Hippocampal formation (tissue), 2 donors: ENCODE results near the gene ZNF597.

ENCODE experiments used
- DNase-seq, 2 donors: peaks; one replicate each; lab custom pipeline; 2025; lab: John Stamatoyannopoulos, UW

Gene ZNF597

DNA sequence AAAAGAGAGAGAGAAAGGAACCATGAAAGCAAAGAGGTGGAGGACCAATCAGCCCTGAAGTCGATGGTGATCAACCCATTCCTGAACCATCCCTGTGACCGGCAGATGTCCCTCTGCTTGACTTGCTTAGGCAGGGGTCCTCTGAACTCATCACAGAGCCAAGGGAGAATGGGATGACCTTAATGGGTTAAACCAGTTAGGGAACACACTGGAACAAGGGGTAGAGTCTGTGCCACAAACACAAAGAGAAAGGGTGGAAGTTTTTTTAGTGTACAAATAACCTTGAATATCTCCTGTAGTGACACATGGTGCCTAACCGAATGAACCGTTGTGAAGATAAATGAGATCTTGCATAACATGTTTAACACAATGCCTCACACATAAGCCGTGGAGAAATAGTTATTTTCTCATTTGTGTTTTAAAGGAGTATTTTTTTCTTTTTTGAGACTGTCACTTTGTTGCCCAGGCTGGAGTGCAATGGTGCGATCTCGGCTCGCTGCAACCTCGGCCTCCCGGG is 11.4 kb upstream of the ZNF597 start:
- DNase-seq = no peak

DNA sequence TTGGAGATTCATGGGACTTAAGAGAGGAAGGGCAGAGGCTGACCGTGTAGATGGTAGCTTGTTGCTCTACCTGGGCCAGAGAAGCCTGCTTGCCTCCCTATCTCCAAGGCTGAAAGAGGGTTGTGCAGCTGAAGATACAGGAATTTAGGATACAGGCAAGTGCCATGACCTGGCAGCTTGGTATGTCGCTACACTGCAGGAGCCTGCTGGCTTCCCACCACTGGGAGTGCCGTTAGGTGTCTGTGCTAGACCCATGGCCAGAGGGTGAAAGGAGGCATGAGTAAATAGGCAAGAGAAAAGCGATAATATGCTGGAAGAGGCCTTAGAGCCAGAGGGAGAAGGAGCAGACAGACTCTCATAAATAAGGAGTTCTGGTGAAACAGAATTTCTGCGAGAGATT is 10.8 kb upstream of the ZNF597 start:
- DNase-seq = no peak

DNA sequence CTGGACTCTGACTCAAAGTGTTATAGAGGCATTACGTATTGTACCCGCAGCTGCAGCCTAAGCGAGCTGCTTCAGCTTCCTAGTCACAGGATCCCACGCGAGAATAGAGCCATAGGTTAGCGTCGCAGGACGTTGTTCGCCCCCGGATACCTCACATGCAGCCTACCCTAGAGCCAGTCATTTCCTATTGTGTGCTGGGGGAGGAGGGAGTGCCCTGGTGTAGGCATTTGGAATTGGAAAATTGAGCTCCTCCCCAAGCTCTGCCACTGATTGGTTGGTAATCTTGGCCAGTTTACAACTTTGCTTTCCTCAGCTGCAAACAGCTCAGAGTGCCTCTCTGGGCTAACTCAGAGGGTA is 706 bp upstream of the ZNF597 start:
- DNase-seq = no peak

DNA sequence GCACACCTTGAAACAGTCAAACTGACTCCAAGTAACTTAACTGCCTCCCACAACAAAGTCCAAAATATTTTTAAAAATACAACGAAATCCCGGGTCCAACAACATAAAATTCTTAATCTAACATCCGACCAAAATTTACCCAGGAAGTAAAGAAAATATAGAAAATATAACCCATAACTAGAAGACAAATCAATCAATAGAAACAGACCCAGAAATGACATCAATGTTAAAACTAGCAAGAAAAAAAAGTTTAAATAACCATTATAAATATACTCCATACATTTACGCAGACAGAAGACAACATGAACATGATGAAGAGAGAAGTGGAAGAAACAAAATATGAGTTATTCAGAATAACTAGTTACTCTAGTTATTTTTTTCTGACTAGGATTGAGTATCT is 3.7 kb downstream of the ZNF597 start:
- no peak for DNase-seq

DNA sequence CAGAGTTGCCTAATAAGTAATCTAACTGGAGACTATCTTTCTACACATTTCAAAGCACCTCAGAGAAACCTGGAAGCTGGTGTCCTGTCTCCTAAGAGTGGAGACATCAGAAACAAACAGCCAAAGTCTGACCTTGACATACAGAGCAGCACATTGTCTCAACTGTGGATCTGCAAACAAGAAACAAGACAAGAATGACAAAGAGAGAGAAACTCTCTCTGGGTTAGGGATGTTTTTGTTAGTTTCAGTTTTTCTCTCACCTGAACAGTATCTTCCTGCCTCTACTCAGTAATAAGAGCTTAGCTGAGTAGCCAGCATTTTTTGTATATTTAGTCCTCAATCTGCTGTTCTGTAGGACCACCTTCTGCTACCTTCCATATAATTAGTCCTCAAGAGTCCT is 8.9 kb downstream of the ZNF597 start:
- no peak for DNase-seq

DNA sequence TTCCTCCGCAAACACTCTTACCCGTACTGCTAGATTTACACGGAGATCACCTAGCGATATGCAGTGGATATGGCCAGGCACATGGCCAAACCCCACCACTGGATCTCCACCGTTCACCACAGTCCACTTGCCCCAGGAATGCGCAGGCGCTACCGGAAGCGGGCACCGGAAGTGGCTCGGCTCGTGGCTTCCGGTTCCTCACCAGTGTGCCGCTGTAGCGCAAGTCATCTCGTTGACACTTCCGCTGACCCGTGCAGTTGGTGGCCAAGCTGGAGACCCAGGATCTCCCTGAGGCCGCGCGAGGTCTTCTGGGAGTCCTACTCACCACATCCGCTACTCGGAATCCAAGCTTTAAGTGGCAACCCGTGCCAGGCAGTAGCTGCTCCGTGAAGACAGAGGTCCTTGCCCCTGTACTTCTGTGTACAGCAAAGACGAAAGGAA is 11.5 kb downstream of the ZNF597 start:
- DNase-seq = no peak

DNA sequence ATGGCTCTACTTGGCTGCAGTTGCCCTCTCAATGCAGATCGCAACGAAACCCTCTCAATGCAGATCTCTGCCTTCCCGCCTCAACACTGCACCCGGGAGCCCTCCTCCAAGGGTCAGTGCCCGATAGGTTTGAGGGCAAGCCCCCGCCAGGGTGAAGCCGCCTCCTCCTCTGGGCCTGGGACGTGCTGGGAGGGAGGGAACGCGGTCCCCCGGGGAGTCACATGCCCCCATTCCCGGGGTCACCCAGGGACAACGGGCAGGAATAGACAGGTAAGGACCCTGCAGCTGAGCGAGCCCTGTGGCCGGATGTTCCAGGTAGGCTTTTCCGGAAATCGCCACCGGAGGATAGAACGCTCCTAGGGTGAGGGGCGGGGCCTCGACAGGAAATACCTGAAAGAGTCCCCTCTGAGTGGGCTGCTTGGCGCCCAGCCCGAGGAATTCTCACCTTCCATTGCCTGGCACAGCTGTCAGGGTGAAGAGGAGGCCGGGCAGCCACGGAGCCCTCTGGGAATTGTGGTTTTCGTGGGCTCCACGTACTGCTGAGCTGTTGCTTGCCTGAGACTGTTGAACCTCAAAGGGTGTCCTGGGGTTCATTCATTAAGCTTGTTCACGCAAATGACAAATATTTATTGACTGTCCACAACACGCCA is 29.4 kb downstream of the ZNF597 start:
- no peak for DNase-seq

DNA sequence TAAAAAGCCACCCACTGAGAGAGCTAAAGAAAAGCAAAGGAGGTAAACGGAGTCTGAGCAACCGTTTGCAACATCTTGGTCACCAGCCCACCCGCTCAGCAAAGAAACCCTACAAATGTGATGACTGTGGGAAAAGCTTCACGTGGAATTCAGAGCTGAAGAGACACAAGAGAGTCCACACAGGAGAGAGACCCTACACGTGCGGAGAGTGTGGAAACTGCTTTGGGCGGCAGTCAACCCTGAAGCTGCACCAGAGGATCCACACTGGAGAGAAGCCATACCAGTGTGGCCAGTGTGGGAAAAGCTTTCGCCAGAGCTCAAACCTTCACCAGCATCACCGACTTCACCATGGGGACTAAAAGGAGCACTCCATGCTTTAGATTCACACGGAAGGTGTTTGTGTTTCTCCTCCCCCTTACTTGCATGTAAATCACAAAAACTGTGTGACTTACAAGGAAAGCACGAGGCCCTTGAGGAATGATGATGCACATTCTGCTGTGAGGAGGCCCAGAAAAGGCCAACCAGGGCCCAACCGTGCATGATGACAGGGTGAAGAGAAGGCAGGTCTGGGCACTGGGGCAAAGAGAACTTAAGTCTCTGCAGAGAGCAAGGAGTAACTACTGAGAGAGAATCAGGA is 34.6 kb downstream of the ZNF597 start:
- no peak for DNase-seq

DNA sequence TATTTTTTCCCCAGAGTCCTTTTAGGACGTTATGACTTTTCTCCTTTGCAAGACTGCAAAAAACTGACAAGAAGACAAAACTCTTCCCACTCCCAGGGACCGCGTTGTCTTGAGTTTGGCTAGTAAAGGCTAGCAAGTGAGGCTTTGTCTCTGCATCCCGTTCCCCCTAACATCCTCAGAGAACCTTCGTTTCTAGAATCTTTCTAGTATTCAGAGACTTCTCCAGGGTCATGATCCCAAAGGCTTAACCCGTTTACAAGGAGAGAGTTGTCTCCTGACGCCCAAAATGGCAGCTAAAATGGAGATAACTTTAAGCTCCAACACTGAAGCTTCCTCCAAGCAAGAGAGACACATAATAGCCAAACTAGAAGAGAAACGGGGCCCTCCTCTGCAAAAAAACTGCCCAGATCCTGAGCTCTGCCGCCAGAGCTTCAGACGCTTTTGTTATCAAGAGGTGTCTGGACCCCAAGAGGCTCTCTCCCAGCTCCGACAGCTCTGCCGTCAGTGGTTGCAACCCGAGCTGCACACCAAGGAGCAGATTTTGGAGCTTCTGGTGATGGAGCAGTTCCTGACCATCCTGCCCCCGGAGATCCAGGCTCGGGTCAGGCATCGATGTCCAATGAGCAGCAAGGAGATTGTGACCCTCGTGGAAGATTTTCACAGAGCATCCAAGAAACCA is 41.4 kb downstream of the ZNF597 start:
- DNase-seq = peak in 1 of 2 donors; percentile 0

DNA sequence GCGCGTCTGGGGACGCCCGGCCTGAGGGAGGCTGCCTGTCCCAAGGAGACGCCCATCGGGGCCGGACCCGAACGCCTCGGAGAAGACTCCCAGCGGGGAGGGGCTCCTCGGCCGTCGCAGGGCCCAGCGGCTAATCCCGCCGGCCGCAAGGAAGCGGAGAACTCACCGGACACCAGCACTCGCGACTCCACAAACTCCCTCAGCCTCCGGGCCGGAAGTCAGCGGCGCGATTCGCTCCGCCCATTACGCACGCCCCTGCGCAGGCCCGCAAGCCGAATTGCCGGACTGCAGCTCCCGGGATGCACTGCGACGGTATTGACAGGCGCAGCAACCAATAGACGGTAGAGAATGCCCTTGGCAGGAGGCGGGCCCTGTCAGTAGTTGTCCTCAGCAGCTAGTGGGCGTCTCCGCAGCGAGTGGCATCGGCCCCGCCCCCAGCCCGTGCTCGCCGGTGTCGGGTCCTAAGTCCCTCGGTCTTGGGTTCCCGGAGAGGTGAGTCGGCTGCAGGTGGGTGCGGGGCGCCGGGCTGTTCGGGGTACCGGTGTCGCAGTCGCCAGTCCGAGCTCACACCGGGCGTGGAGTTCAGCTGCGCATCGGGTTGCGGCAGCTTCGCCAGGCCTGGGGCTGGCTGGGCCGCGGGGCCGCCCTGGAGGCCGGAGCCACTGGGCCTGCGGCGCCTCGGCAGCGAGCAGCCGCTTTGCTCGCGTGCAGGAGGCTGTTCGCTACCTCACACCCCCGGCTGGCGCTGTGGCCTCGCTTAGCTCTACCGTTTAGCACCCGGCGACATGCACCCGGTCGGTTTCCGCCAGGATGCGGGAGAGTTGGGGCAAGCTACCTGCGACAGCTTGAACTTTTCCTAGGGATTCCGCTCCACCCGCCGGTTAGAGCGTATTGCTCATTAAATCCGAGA is 42.3 kb downstream of the ZNF597 start, which contains the start of the genes ZNF174 and ZSCAN32:
Gene ZNF174 (plus strand): TSS at position 437 of the 910 bp plus-strand sequence. CDS start 790 bp downstream, outside the sequence.
Gene ZSCAN32 (minus strand): TSS at position 226 of the 910 bp plus-strand sequence. CDS start 3,447 bp downstream, outside the sequence.
- peak; percentile 97 for DNase-seq

DNA sequence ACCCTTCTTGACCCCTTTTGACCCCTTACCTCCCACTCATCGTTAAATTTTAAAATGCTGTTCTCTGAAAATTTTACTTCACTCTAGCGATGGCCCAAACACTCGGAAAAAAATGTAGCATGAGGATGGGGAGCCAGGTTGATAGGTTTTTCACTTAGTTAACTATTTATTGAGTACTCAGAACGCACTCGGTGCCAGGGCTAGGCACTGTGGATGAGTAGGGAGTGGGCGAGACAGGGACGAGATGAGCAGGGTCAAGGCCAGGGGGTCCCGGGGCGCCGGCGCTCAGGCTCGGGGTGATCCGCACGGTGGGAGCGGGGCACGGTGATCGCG is 42.9 kb downstream of the ZNF597 start:
- DNase-seq = no peak

DNA sequence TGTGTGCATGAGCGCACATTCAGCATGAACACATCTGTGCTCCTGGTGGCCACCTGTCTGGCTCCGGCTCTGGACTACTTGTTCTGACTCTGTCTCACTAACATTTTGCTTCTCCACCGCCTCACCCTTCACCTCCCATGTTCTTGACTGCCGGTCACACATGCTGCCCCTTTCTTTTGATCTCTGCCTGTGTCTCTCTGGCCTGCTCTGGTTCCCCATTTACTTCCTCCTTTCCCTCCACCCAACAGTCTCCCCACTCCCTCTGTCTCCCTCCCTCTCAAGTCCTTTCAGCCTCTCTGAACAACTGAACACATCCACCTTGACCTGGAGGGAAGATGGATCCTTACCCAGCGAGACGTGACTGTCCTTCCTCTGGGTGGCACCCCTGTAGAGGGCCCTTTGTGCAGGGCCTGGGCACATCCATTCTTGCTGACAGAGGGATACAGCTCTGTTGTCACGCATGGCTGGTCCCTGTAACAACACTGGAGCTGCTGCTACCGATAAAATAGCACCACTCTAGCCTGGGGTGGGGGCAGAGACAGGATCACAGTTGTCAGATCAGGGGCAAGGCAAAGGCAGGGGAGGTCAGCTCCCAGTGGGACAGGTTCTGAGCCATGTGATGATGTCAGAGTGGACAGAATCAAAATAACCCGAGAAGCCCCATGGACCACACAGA is 53.5 kb downstream of the ZNF597 start:
- no peak for DNase-seq

DNA sequence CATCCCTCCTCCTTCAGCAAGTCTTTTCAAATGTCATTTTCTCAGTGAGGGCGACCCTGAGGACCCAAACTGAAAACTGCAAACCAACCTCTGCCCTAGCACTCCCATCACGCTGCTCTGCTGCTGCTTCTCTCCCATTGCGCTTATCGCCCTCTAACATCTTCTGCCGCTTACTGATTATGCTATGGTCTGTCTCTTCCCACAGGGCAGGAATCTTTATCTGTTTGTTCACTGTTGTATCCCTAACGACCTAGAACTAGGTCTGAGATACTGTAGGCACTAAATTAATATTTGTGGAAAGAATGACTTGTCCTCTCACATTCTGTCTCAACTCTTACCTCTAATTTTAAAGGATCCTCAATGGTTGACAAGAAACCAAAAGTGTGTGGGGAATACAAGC is 55.0 kb downstream of the ZNF597 start:
- no peak for DNase-seq

DNA sequence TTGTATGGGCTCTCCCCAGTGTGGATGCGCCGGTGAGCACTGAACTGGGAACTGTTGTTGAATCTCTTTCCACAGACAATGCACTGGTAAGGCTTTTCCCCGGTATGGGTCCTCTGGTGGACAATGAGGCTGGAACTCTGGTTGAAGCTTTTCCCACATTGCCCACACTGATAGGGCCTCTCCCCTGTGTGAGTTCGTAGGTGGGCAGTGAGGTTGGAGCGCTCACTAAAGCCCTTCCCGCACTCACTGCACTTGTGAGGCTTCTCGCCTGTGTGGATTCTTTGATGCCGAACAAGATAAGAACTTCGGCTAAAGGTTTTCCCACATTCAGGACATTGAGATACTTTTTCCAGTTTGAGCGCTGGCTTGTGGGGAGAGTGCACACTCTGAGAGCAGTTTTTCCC is 60.3 kb downstream of the ZNF597 start:
- DNase-seq = no peak
